GM12891 (cell line): Measurements from ENCODE around the gene FAM227A. TPM values are rescaled to one million over a fixed set of nuclear protein-coding genes. Genes with fewer than 3 reads are reported as not detected.

Experiments
- DNase-seq: peaks from one replicate; pipeline ENCODE4 v3.0.0; 2011; ENCODE audit warnings: low spot score; ENCODE audit not compliant: insufficient read length
- FAIRE-seq: peaks from 2 replicates; lab custom pipeline; 2011; peaks lifted over from hg19 to GRCh38; lab: Jason Lieb, UNC
- PAX5 ChIP-seq: IDR thresholded peaks from 2 replicates; pipeline ENCODE4 v1.6.1; 2011; ENCODE audit warnings: low read length, moderate library complexity, mild to moderate bottlenecking; ENCODE audit not compliant: insufficient read depth, severe bottlenecking
- POLR2A ChIP-seq: IDR thresholded peaks from 2 replicates; pipeline ENCODE4 v1.6.1; 2011; ENCODE audit warnings: low read depth, low read length, control low read depth
- POLR2AphosphoS5 ChIP-seq: IDR thresholded peaks from 2 replicates; pipeline ENCODE4 v1.6.1; 2011; ENCODE audit warnings: low read depth, low read length, control low read depth
- POU2F2 ChIP-seq: IDR thresholded peaks from 2 replicates; pipeline ENCODE4 v1.6.1; 2011; ENCODE audit warnings: low read depth, mild to moderate bottlenecking, control low read depth, low read length, moderate library complexity
- SPI1 ChIP-seq: IDR thresholded peaks from 2 replicates; pipeline ENCODE4 v1.6.1; 2011; ENCODE audit warnings: low read depth, low read length, control low read depth
- TAF1 ChIP-seq: IDR thresholded peaks from 2 replicates; pipeline ENCODE4 v1.6.1; 2011; ENCODE audit warnings: low read depth, low read length, control low read depth
- polyA plus RNA-seq: library from polyadenylated mRNA; unstranded; fragments of >200 nt; gene quantifications from one replicate; pipeline ENCODE4 v1.2.1, GENCODE V29; 2012; ENCODE audit warnings: low read depth, missing spikeins, inconsistent platforms; ENCODE audit not compliant: missing spikeins

FAM227A gene
- 0.28 TPM for polyA plus RNA-seq

GRCh38 chr22:38656256-38657044 is at the start of gene FAM227A, which contains the start of gene CBY1:
TSS of gene FAM227A (minus strand) at chr22:38656392. CDS start at chr22:38650168, 6,224 bp downstream.
TSS of gene CBY1 (plus strand) at chr22:38656638. CDS start at chr22:38668055, 11,417 bp downstream.
- peak; percentile 92 for FAIRE-seq
- no peak for TF ChIP-seq POU2F2
- no peak for TF ChIP-seq SPI1
- TF ChIP-seq TAF1 = peak; percentile 15; the same call in 1 of the 2 replicates
- TF ChIP-seq POLR2AphosphoS5 = peak; percentile 50; the same call in 1 of the 2 replicates
- peak; percentile 49; the same call in 1 of the 2 replicates for TF ChIP-seq POLR2A
- DNase-seq = peak; percentile 95

- TF ChIP-seq SPI1 (no peak), TAF1 (peak; percentile 93), POU2F2 (peak; percentile 97), POLR2A (peak; percentile 82), PAX5 (peak; percentile 79), POLR2AphosphoS5 (peak; percentile 63)
- peak; percentile 84 for DNase-seq
- peak; percentile 100 for FAIRE-seq
These were observed 49.3 kb upstream of the FAM227A start, which contains the start of gene GTPBP1 for GRCh38 chr22:38705235-38706100. TSS of gene GTPBP1 (plus strand) at chr22:38705944. CDS start at chr22:38705956, 12 bp downstream.

- FAIRE-seq = no peak
- no peak for TF ChIP-seq POLR2AphosphoS5
- TF ChIP-seq SPI1 = no peak
- no peak for TF ChIP-seq TAF1
- no peak for TF ChIP-seq POLR2A
- TF ChIP-seq POU2F2 = no peak
- no peak for TF ChIP-seq PAX5
- DNase-seq = no peak
These were observed 48.6 kb upstream of the FAM227A start for GRCh38 chr22:38704654-38705234.

GRCh38 chr22:38700789-38701628 is 44.8 kb upstream of the FAM227A start, which contains the start of gene JOSD1:
TSS of gene JOSD1 (minus strand) at chr22:38700943. CDS start at chr22:38699987, 956 bp downstream.
- TF ChIP-seq TAF1 (no peak; the same call in 1 of the 2 replicates), PAX5 (no peak), POLR2A (peak; percentile 63), POU2F2 (peak; percentile 36; the same call in 1 of the 2 replicates), POLR2AphosphoS5 (peak; percentile 77; the same call in 1 of the 2 replicates)
- DNase-seq = peak; percentile 89
- peak; percentile 99 for FAIRE-seq

- DNase-seq (no peak), FAIRE-seq (no peak)
- TF ChIP-seq TAF1 (no peak), PAX5 (no peak), SPI1 (no peak), POU2F2 (no peak), POLR2AphosphoS5 (no peak), POLR2A (no peak)
These were observed 44.1 kb upstream of the FAM227A start for GRCh38 chr22:38700270-38700788.

GRCh38 chr22:38699784-38700183 is 43.6 kb upstream of the FAM227A start:
- TF ChIP-seq SPI1 (no peak), POLR2AphosphoS5 (no peak), POLR2A (no peak), POU2F2 (no peak), TAF1 (no peak), PAX5 (no peak)
- DNase-seq (no peak), FAIRE-seq (no peak)

GRCh38 chr22:38699143-38699542 is 43.0 kb upstream of the FAM227A start:
- no peak for DNase-seq
- TF ChIP-seq PAX5 = no peak
- no peak for TF ChIP-seq POLR2AphosphoS5
- no peak for TF ChIP-seq TAF1
- TF ChIP-seq POLR2A = no peak
- no peak for TF ChIP-seq POU2F2
- TF ChIP-seq SPI1 = no peak
- no peak for FAIRE-seq

GRCh38 chr22:38698407-38699094 is 42.4 kb upstream of the FAM227A start:
- DNase-seq (no peak), FAIRE-seq (no peak)
- TF ChIP-seq SPI1 (no peak), POLR2AphosphoS5 (no peak), PAX5 (no peak), TAF1 (no peak), POLR2A (no peak), POU2F2 (no peak)
